ENCODE measurements around the gene KCNJ15.
"Not testable (repeated sequence)": the region's sequence is repeated elsewhere in the genome, so short reads cannot be mapped to it uniquely, and the experiment has no call there.

Gene KCNJ15

DNA sequence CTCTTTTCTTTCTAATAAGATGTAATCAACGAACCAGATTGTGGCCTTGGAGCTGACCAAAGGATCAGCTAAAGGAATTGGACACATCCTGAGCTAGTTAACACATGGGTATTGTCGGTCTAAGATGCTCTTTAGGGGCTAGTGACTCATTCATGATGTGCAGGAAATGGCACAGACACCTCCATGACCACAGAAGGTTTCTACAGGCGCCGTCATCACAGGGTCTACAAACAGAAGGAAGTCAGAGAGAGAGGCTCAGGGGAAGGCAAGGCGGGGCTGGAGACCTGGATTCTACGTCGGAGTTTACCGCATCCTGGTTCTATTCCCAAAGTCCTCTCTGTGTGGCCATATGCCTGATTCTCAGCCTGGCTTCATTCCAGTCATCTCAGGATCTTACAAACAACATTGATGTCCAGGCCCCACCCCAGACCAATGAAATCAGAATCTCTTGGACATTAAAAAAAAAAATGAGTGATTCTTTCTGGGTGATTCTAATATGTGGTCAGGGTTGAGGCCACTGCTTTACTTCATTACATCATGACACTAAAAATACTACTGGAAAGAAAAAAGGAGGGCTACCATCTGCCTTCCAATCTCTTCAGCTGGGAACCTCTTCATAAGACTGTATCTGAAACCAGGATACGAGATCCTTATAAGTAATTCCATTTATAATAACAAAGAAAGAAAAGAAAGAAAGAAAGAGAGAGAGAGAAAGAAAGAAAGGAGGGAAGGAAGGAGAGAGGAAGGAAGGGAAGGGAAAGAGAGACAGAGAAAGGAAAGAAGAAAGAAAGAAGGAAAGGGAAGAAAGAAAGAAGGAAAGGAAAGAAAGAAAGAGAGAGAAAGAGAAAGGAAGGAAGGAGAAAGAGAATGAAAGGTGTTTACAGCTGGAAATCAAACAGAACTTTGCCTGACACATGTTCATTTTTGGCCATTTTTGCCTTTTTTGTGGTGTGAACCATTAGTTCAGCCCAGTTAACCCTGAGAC is 11.6 kb upstream of the KCNJ15 start:
- DNase-seq: no peak

DNA sequence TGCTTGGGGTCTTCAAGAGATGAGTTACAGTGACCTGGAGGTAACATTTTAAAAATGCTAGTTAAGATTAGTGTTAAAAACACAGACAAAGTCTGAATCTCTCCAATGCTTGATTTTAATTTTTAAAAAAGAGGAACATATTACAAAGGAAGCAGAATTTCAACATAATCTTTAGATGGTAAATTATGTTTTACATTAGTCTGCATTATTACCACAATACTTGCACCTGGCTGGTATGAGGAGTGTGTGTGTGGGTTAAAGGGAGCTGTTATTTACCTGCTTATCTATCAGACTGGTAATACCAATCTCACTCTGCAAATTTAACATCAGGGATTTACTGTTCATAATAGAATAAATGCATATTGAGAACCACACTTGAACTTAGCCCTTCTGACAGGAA is 10.3 kb upstream of the KCNJ15 start:
- no peak for DNase-seq

DNA sequence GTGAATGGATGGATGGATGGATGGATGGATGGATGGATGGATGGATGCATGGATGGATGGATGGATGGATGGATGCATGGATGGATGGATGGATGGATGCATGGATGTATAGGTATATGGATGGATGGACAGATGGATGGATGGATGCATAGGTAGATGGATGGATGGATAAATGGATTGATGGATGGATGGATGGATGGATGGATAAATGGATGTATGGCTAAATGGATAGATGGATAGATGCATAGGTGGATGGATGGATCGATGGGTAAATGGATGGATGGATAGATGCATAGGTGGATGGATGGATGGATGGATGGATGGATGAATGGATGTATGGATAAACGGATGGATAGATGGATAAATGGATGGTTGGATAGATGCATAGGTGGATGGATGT is 9.7 kb upstream of the KCNJ15 start:
- DNase-seq: not testable (repeated sequence)

DNA sequence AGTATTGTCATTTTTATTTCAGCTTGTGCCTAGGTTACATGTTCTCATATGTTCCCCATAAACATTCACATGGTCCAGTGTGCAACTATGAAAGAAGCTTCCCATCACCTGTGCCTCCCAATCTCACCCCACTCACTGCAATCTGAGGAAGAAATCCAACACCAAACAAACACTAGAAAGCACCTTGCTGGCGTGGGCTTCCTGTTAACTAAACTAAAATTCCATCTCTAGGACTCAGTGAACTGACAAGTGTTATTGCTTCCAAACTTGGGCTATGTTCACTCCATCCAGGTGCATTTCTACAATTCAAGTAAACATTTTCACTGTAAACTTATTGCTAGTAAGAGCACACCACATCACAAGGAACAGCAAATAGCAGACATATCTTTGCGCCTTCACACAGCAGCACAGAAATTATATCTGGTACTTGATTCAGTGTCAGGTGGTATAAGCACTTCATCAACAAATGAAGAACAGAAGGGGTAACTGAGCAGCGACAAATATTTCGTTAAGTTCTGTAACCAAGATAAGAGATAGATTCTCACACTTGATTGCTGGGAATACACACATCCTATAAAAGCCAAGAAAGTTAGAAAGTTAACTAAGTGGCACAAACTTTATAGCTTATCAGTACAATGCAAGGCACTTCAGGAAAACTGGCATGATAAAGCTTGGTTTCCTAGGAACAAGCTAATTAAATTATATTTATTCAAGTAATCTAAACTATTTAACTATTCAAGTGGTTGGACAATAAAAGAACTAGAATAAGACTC is 8.9 kb upstream of the KCNJ15 start:
- no peak for DNase-seq

GRCh38 chr21:38249256-38249655 is 7.5 kb upstream of the KCNJ15 start:
- no peak for DNase-seq

- no peak for DNase-seq
These were observed 7.0 kb upstream of the KCNJ15 start for GRCh38 chr21:38249696-38250278.

- no peak for DNase-seq
These were observed 5.8 kb upstream of the KCNJ15 start for GRCh38 chr21:38250991-38251418.

DNA sequence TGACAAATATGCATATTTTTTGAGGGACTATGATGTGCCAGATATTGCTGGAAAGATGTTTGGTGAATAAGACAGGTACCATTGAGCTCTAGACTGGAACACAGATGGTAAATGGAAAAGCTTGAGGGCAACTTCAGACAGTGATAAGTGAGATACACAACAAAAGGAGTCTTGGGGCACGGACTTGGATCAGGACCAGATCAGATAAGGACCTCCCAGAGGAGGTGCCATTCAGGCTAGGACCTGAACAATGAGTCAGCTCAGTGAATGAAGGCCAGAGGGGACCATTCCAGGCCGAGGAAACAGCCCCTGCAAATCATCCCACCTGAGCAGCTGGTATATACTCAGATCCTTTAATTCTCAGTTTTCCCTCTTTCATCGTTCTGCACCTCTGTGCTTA is 1.8 kb upstream of the KCNJ15 start:
- DNase-seq: no peak

DNA sequence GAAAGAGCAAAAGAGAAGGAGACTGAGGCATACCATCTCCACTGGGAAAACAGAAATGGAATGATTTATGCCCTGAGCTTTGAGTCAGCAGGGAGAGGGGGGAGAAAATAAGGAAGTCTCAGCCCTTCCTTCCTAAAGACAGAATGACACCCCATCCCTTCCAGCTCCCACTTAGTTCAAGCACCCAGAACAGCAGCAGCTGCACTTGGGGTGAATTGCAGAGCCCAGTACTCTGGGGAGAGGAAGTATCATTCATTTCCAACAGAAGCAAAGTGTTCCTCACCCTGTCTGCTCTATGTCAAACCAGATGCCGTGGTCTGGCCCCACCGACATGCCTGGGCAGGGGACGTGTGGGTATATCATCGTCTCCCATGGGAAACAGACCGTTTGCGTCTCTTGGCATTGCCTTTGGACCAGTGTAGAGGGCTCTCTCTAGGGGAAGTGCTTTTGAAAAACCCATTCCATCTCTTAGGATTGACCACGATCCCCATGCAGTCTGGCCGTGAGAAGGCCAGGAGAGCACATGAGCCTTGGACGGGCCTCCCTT is 1.1 kb upstream of the KCNJ15 start:
- DNase-seq: no peak

DNA sequence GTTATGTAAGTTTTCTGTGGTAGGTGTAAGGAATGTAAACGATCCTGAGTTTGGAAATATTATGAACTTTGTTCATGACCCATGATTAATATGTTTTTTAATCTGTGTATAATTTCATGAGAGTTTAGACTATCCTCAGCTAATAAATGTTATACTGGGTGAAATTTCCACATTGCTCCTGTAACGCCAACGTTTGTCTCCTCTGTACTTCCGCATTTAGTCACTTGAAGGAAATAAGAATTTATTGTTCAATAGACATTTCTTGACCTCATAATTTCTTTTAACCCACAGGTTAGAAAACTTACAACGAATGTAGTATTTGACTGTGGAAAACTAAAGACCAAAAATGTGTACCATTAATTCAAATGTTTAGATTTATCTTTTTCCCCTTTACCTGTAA is 876 bp downstream of the KCNJ15 start:
- no peak for DNase-seq

DNA sequence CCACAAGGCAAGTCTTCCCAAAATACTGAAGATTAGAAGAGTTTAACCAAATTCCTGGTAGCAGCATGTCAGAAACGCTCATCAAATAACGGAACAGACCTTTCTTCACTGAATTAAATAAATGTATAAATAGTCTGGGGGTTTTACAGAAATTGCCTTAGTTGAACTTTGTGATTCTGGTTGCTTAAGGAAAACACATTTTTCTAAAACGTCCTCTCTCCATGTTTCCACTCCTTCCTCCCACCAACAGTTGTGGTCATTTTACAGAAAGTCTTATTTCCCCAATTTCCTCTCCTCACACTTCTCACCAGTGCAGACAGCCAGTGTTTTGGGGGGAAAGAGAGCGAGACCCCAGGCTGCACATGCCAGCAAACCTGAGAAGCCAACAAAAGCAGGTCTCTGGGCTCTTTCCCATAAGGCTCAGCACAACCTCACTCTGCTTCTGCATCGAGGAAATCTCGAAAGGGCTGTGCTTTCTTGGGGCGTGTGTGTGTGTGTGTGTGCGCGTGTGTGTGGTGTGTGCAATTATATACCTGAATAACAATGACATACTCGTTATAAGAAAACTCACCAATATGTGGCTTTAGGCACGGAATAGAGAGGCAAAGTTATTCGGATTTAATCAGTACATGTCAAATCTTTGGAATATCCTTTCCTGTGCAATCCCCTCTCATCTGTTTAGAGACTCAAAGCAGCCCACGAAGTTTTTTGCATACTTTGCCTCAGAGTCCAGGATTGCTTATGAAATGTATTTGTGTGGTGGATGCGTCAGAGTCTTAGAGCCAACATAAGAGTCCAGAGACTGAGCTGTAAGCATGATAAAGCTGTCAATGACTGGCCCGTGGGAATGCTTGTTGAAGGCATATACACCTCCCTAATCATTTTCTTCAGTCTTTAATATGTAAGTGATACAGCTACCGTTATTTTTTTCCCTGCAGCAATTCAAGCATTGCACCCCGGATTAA is 2.0 kb downstream of the KCNJ15 start:
- DNase-seq: no peak

DNA sequence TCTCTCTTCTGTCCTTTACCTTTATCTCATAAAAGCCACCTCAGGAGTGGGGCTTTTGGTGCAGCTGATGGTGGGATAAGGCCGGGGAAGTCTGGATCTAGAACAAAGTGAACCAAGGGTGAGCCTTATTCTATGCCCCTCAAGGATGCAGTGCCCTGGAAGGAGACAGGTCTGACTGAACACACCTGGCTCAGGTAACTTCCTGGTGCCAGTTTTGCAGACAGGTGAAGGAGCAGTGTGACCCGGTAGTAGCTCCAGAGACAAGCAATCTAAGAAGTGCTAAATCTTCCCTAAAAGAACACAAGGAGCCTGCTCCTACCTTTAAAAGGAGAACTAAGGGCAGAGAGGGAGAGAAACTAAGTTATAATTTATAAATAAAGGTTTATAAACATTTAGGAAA is 2.9 kb downstream of the KCNJ15 start:
- DNase-seq: no peak

DNA sequence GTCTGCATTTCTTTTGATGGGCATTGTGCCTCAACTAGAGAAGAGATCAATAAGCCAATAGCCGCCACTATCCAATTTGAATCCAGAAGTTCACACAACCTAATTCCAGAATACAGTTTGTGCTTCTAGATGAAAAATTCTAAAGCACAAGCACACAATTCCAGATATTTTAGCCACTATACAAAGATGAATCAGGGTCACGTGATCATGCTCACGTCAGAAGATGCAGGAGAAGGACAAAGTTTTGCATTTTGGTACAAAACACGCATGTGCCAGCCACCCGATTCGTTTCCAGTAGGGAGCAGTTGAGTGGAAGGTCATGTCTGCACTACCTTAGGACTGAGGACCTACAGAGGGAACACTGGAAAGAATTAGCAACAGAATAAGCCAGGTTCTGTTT is 3.6 kb downstream of the KCNJ15 start:
- no peak for DNase-seq

DNA sequence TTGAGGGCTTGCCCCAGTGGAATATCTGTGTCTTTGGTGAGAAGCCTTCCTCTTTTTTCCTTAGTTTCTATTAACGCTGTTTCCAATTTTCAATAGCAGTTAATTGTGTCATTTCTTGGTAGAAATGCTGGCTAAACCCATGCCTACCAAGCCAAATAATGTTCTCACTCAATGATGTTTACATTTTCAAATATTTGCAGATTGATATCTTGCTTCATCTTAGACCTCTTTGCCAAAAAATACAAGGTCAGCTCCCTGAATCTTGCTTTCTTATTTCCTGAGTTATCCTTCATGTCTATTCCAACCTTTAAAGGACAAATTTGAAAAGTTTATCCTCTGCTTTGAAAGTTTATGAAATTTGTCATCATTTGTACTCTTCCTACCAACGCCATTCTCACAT is 5.1 kb downstream of the KCNJ15 start:
- DNase-seq: no peak

- DNase-seq: no peak
These were observed 6.7 kb downstream of the KCNJ15 start for GRCh38 chr21:38263493-38263892.

GRCh38 chr21:38264571-38264970 is 7.8 kb downstream of the KCNJ15 start:
- no peak for DNase-seq

DNA sequence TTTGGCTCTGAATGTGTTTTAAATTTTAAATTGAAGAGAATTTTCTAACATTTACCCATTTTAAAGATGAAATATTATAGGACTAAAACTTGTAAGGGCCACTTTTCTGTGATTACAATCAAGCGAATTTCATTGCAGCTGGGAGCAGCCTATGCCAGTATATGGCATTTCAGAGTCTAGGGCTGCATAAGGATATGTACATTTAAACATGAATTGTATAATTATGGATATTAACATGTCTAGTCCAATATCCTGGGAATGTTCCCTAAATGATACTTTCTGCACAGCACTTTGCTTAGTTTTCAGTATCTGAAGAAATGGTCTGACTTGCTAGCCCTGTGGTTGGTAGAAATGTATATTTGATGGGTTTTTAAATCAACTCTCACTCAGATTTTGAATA is 8.4 kb downstream of the KCNJ15 start:
- DNase-seq: no peak

- no peak for DNase-seq
These were observed 9.9 kb downstream of the KCNJ15 start for GRCh38 chr21:38266732-38267131.

- DNase-seq: no peak
These were observed 10.5 kb downstream of the KCNJ15 start for GRCh38 chr21:38267136-38267755.

GRCh38 chr21:38267991-38268863 is 11.4 kb downstream of the KCNJ15 start:
- DNase-seq: no peak

Data from NCI-H1105 treated with DMSO at 0.1 percent for 48 hours (cell line).